Measurements from ENCODE around the gene SEC31A. TPM values are rescaled to one million over a fixed set of nuclear protein-coding genes. Genes with fewer than 3 reads are reported as not detected.

Gene SEC31A, protein sequence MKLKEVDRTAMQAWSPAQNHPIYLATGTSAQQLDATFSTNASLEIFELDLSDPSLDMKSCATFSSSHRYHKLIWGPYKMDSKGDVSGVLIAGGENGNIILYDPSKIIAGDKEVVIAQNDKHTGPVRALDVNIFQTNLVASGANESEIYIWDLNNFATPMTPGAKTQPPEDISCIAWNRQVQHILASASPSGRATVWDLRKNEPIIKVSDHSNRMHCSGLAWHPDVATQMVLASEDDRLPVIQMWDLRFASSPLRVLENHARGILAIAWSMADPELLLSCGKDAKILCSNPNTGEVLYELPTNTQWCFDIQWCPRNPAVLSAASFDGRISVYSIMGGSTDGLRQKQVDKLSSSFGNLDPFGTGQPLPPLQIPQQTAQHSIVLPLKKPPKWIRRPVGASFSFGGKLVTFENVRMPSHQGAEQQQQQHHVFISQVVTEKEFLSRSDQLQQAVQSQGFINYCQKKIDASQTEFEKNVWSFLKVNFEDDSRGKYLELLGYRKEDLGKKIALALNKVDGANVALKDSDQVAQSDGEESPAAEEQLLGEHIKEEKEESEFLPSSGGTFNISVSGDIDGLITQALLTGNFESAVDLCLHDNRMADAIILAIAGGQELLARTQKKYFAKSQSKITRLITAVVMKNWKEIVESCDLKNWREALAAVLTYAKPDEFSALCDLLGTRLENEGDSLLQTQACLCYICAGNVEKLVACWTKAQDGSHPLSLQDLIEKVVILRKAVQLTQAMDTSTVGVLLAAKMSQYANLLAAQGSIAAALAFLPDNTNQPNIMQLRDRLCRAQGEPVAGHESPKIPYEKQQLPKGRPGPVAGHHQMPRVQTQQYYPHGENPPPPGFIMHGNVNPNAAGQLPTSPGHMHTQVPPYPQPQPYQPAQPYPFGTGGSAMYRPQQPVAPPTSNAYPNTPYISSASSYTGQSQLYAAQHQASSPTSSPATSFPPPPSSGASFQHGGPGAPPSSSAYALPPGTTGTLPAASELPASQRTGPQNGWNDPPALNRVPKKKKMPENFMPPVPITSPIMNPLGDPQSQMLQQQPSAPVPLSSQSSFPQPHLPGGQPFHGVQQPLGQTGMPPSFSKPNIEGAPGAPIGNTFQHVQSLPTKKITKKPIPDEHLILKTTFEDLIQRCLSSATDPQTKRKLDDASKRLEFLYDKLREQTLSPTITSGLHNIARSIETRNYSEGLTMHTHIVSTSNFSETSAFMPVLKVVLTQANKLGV
- total RNA-seq: 228 TPM

DNA sequence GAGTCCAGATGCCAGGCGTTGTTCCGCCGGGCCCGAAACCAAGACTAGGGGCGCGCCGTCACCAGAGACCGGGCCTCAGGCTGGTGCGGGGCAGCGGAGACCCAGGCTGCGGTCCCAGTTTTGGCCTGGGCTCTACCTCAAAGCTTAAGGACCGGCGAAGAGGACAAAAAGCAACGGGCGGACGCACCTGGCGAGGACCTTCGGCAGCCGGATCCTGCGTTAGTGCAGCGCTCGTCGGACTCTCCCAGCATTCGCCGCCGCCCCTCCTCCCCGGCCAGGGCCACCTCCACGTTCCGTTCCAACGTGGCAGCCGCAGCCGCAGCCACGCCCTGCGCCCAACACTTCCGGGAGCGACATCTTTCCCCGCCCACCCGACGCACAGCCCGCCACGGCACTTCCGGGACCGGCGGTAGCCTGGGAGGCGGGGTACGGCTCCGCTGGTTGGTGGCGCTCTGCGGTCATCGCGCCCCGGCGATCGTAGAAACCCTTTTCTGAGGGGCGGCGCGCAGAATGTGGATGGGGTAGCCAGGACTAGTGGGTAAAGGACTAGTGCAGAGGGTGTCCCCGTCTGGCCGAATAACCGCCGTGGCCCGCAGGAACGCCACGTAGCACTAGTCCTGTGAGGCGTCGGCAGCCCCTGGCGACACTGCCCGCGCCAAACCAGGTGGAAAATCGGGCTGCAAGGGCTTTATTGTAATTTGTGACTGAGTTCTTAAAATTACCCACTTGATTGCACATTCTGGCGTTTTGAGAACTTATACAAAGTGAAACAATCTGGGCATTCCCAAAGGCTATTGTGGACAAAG is at the start of gene SEC31A:
Gene SEC31A (minus strand): TSS at position 253 of the 806 bp plus-strand sequence. CDS start 9,217 bp downstream, outside the sequence.

DNA sequence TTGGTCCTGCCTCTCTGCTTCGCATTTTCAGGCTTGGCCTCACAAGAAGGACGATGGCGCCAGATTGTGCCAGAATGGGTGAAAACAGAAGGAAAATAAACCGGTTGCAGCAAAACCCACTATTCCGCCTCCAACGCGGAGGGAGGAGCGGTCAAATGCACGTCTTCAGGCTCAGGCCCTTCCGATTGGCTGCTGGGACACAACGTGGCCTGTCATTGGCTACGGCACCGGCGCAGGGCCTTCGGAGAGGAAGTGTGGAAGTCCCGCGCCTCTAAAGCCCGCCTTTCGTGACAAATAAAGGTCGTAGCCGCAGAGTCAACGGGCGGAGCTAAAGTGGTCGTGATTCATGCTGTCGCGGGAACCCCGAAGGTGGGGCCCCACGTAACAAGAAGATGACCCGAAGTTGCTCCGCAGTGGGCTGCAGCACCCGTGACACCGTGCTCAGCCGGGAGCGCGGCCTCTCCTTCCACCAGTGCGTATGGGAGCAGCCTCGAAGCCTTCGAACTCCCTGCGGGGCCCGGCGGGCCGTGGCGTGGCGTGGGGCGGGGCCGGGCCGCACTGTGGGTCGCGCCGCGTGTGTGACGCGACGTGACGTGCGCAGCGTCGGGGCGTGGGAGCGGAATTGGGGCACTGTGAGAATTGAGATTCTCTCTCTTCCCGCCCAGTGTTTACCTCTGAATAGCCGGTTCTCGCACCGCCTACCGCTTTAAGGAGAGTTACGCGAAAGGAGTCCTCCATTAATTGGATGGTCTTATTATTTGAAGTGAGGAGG is 9.6 kb upstream of the SEC31A start, which contains the start of gene THAP9:
Gene THAP9 (plus strand): TSS at position 325 of the 772 bp plus-strand sequence. CDS start 68 bp downstream, at position 393.

DNA sequence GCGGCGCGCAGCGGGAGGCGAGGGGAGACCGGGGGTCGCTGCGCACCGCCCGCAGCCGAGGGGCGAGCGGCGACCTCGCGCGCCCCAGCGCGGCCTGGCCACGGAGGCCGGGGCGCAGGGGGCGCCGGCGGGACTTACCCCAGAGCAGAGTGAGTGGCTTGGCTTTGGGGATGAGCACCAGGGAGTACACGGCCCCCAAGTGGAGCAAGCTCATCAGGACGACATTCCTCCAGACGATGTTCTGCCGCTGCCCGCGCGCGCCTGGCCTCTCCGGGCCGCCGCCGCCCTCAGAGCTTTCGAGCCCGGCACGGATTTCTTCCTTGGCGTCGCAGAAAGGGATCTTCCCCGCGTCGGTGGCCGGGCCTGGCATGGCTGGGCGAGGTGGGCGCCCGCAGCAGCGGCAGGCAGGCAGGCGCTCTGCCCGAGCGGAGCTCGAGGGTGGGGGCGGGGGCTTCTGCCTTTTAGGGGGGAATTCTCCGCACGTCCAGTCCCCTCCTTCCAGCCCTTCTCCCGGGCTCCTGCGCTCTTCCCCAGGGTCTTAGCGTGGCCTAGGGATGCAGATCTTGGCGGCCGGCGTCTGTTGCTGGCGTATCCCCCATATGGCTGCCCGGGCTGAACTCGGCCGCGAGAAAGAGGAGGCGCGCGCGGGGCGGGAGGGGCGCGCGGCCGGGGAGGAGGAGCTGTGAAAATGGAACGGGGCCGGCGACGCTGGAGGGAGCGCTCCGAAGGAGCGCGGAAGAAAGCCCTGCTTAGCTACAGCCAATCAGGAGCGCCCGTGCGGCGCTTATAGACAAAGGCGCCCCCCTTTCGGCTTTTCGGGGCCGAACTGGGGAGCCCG is 92.6 kb downstream of the SEC31A start, which contains the start of gene SCD5:
Gene SCD5 (minus strand): TSS at position 629 of the 838 bp plus-strand sequence. CDS start 259 bp downstream, at position 370.

Other genes starting within 250 kb of the SEC31A start
- gene SCD5, start 92.4 kb downstream of the SEC31A start, total RNA-seq: 270 TPM
- gene THAP9, start 9.6 kb upstream of the SEC31A start, total RNA-seq: 22.2 TPM
- 26.9 TPM for gene LIN54, start 119.7 kb upstream of the SEC31A start, total RNA-seq
- gene COPS4, start 144.0 kb upstream of the SEC31A start, total RNA-seq: 156 TPM
- gene PLAC8, start 223.6 kb upstream of the SEC31A start, total RNA-seq: not detected